PC-9 (cell line): ENCODE data around the gene C15orf62. TPM values are rescaled to one million over a fixed set of nuclear protein-coding genes. Genes with fewer than 3 reads are reported as not detected.

Source experiments
- BruUV-seq: library from RNA; stranded (reverse); fragments of 400-500 nt; replicated peaks from 2 replicates; lab custom pipeline; 2021; lab: Mats Ljungman, UMichigan
- CTCF ChIA-PET: fragments of 300-600 bp; sonication (Branson Sonifier 250); formaldehyde crosslinking; loops from one replicate; lab custom pipeline; 2022; ENCODE audit warnings: antibody characterized with exemption; lab: Charles Lee
- POLR2A ChIA-PET: fragments of 300-600 bp; sonication (Branson Sonifier 250); formaldehyde crosslinking; loops from one replicate; lab custom pipeline; 2022; ENCODE audit warnings: antibody characterized with exemption; ENCODE audit not compliant: unreplicated experiment; lab: Charles Lee
- DNase-seq, 2 experiments: peaks; one replicate each; pipeline versions ENCODE4 v3.0.0 to v3.0.0-alpha.2; 2015 to 2022; ENCODE audit warnings: mixed read lengths in 1 of 2
- H2AFZ ChIP-seq: fragments of 200-600 bp; sonication (generic); 2 replicates; pipeline ENCODE4 v1.8.1; 2017; ENCODE audit warnings: antibody characterized with exemption
- H3F3A ChIP-seq: fragments of 200-600 bp; sonication (generic); 2 replicates; pipeline ENCODE4 v1.8.1; 2017; ENCODE audit warnings: antibody characterized with exemption, mild to moderate bottlenecking, low read depth; ENCODE audit not compliant: insufficient read depth
- H3K27ac ChIP-seq: fragments of 200-600 bp; sonication (generic); 2 replicates; pipeline ENCODE4 v1.6.1; 2016; ENCODE audit warnings: mixed run types
- H3K27me3 ChIP-seq: fragments of 200-600 bp; sonication (generic); 2 replicates; pipeline ENCODE4 v1.6.1; 2016; ENCODE audit warnings: low read depth, mixed run types; ENCODE audit not compliant: insufficient read depth
- H3K36me3 ChIP-seq: fragments of 200-600 bp; sonication (generic); 2 replicates; pipeline ENCODE4 v1.6.1; 2016; ENCODE audit warnings: low read depth, mixed run types
- H3K4me1 ChIP-seq: fragments of 200-600 bp; sonication (generic); replicated peaks from 2 replicates; pipeline ENCODE4 v1.6.1; 2016; ENCODE audit warnings: mixed run types; ENCODE audit not compliant: insufficient read depth
- H3K4me2 ChIP-seq: fragments of 200-600 bp; sonication (generic); 2 replicates; pipeline ENCODE4 v1.6.1; 2017; ENCODE audit warnings: mixed run types
- H3K4me3 ChIP-seq: fragments of 200-600 bp; sonication (generic); 2 replicates; pipeline ENCODE4 v1.6.1; 2016; ENCODE audit warnings: mixed run types
- H3K79me2 ChIP-seq: fragments of 200-600 bp; sonication (generic); 2 replicates; pipeline ENCODE4 v1.6.1; 2017; ENCODE audit warnings: low read depth, mixed run types
- H3K9me2 ChIP-seq: fragments of 200-600 bp; sonication (generic); 2 replicates; pipeline ENCODE4 v1.8.1; 2017; ENCODE audit warnings: mild to moderate bottlenecking; ENCODE audit not compliant: insufficient read depth
- H3K9me3 ChIP-seq: fragments of 200-600 bp; sonication (generic); 2 replicates; pipeline ENCODE4 v1.8.1; 2016; ENCODE audit warnings: low read depth; ENCODE audit not compliant: insufficient read depth
- H4K20me1 ChIP-seq: fragments of 200-600 bp; sonication (generic); 2 replicates; pipeline ENCODE4 v1.8.1; 2017; ENCODE audit not compliant: insufficient read depth
- EZH2 ChIP-seq: fragments of 200-600 bp; sonication (generic); IDR thresholded peaks from 2 replicates; pipeline ENCODE4 v1.8.0; 2017; ENCODE audit warnings: antibody characterized with exemption, low read depth
- intact Hi-C: fragments of 100-400 bp; cut with micrococcal nuclease; formaldehyde crosslinking; loops from one replicate; pipeline ENCODE4 v1.10.0; 2022; ENCODE audit not compliant: unreplicated experiment
- total RNA-seq: library from RNA; stranded (reverse); gene quantifications from 2 replicates; pipeline ENCODE4 v1.2.3, GENCODE V29; 2021
- TF ChIP-seq, protein P1 (sequence below): fragments of 200-600 bp; sonication (generic); conservative IDR thresholded peaks from 2 replicates; pipeline ENCODE4 v1.6.1; 2017; ENCODE audit warnings: mixed run types, antibody characterized with exemption, mild to moderate bottlenecking, moderate library complexity

C15orf62 gene
- total RNA-seq, 1 experiment from 2014 or later: 0.33 TPM

- Histone ChIP-seq H3K27ac (peak overlapping the region; percentile 88), H3K4me1 (peaks cover 95% of the 10 kb centered on the region), H3K27me3 (no peaks in the 10 kb centered on the region), H3K79me2 (peaks cover 46% of the 10 kb centered on the region), H3K36me3 (no peaks in the 10 kb centered on the region), H4K20me1 (no peaks in the 10 kb centered on the region), H3K9me2 (no peaks in the 10 kb centered on the region), H3K4me3 (no peak overlapping the region), H3K4me2 (no peak overlapping the region), H2AFZ (no peak overlapping the region), H3F3A (peaks cover 70% of the 10 kb centered on the region), H3K9me3 (no peaks in the 10 kb centered on the region)
- intact Hi-C loops: no loop called here
- POLR2A ChIA-PET: no interaction called here
- DNase-seq: no peak
- CTCF ChIA-PET: interaction anchor here (0.7 kb wide), 1 partner anchor 56 kb away, joined by 11 read pairs; no protein-coding TSS in a partner anchor
- TF ChIP-seq, protein P1, sequence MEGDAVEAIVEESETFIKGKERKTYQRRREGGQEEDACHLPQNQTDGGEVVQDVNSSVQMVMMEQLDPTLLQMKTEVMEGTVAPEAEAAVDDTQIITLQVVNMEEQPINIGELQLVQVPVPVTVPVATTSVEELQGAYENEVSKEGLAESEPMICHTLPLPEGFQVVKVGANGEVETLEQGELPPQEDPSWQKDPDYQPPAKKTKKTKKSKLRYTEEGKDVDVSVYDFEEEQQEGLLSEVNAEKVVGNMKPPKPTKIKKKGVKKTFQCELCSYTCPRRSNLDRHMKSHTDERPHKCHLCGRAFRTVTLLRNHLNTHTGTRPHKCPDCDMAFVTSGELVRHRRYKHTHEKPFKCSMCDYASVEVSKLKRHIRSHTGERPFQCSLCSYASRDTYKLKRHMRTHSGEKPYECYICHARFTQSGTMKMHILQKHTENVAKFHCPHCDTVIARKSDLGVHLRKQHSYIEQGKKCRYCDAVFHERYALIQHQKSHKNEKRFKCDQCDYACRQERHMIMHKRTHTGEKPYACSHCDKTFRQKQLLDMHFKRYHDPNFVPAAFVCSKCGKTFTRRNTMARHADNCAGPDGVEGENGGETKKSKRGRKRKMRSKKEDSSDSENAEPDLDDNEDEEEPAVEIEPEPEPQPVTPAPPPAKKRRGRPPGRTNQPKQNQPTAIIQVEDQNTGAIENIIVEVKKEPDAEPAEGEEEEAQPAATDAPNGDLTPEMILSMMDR: no peak
- no peak for TF ChIP-seq EZH2
- BruUV-seq: no TSS peak
Observed at GRCh38 chr15:40789999-40790398, 20.2 kb downstream of the C15orf62 start.

- BruUV-seq: no TSS peak
- Histone ChIP-seq H2AFZ (no peak overlapping the region), H4K20me1 (no peaks in the 10 kb centered on the region), H3K27me3 (no peaks in the 10 kb centered on the region), H3K4me1 (peaks cover 95% of the 10 kb centered on the region), H3K9me3 (no peaks in the 10 kb centered on the region), H3K27ac (peak overlapping the region; percentile 88), H3K36me3 (no peaks in the 10 kb centered on the region), H3K79me2 (peaks cover 44% of the 10 kb centered on the region), H3K4me2 (0 out of 2 replicates have a peak overlapping the region, but pooled peaks have one; percentile 17), H3K4me3 (no peak overlapping the region), H3K9me2 (no peaks in the 10 kb centered on the region), H3F3A (peaks cover 63% of the 10 kb centered on the region)
- CTCF ChIA-PET: interaction anchor here (0.5 kb wide), 1 partner anchor 117 kb away, joined by 4 read pairs; no protein-coding TSS in a partner anchor
- POLR2A ChIA-PET: interaction anchor here (0.6 kb wide), 1 partner anchor 15 kb away, joined by 3 read pairs; no protein-coding TSS in a partner anchor
- peak in 1 of 2 experiments; percentile 41 for DNase-seq
- intact Hi-C loops: no loop called here
- no peak for TF ChIP-seq EZH2
Observed at GRCh38 chr15:40790718-40791117, 20.9 kb downstream of the C15orf62 start.

DNA sequence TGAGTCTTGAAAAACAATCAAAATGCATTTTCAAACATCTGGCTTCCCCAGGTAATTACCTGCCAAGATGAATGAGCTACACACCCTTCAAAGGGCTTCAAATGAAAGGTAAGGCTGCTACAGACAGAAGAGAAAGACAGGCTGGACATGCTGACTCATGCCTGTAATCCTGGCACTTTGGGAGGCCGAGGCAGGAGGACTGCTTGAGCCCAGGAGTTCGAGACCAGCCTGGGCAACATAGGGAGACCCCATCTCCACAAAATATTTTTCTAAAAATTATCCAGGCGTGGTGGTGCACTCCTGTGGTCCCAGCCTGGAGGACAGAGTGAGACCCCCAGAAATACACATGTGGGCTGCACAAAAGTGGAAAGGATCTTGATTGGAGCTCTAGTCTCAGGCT is 22.6 kb downstream of the C15orf62 start:
- no TSS peak for BruUV-seq
- intact Hi-C loops: no loop called here

More for the DNA sequence above, 22.6 kb downstream of the C15orf62 start:
- no peak overlapping the region for H3K4me2 ChIP-seq
- H3K27ac ChIP-seq: peak overlapping the region; percentile 88
- no peak overlapping the region for H2AFZ ChIP-seq
- peaks cover 37% of the 10 kb centered on the region for H3K79me2 ChIP-seq
- peaks cover 59% of the 10 kb centered on the region for H3F3A ChIP-seq
- DNase-seq: no peak
- no peak overlapping the region for H3K4me3 ChIP-seq
- H3K36me3 ChIP-seq: no peaks in the 10 kb centered on the region
- H3K9me3 ChIP-seq: no peaks in the 10 kb centered on the region
- ChIA-PET POLR2A (interaction anchor here (0.7 kb wide), 1 partner anchor 15 kb away, joined by 8 read pairs; the partner anchor contains the start of genes DNAJC17 and ZFYVE19), CTCF (no interaction called here)
- no peaks in the 10 kb centered on the region for H3K9me2 ChIP-seq
- H4K20me1 ChIP-seq: no peaks in the 10 kb centered on the region
- no peaks in the 10 kb centered on the region for H3K27me3 ChIP-seq
- H3K4me1 ChIP-seq: peaks cover 88% of the 10 kb centered on the region
- TF ChIP-seq, protein P1: no peak
- no peak for TF ChIP-seq EZH2
